Measurements from ENCODE around the gene PMF1. TPM values are rescaled to one million over a fixed set of nuclear protein-coding genes. Genes with fewer than 3 reads are reported as not detected.

The PMF1 gene
- 10 to 100 TPM; 26.4 to 33.2 TPM for total RNA-seq

DNA sequence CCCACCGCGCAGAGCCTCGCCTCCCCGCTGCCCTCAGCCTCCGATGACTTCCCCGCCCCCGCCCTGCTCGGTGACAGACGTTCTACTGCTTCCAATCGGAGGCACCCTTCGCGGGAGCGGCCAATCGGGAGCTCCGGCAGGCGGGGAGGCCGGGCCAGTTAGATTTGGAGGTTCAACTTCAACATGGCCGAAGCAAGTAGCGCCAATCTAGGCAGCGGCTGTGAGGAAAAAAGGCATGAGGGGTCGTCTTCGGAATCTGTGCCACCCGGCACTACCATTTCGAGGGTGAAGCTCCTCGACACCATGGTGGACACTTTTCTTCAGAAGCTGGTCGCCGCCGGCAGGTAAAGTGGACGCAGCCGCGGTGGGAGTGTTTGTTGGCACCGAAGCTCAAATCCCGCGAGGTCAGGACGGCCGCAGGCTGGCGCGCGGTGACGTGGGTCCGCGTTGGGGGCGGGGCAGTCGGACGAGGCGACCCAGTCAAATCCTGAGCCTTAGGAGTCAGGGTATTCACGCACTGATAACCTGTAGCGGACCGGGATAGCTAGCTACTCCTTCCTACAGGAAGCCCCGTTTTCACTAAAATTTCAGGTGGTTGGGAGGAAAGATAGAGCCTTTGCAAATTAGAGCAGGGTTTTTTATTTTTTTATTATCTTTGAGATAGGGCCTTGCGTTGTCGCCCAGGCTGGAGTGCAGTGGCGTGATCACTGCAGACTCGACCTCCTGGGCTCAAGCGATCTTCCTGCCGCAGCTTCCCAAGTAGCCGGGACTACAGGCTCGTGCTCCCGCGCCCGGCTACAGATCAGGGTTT lies at the start of gene PMF1:
TSS of gene PMF1 (plus strand) at position 175 of the 811 bp plus-strand sequence. CDS start at position 184, 9 bp downstream.
- peak within 1 kb of the TSS; percentile 78 to 89 for H3K27ac ChIP-seq
- H3K4me1 ChIP-seq (ENCODE audit: control insufficient read depth in 1 of 2, low read depth in 2 of 2) = peaks cover 16 to 26% of the 10 kb centered on the region in 2 donors

GRCh38 chr1:156163712-156164111 lies 49.1 kb upstream of the PMF1 start:
- Histone ChIP-seq H3K4me3 (no peak overlapping the region), H3K27ac (no peak overlapping the region), H3K36me3 (no peaks in the 10 kb centered on the region), H3K27me3 (replicated peaks; ENCODE audit: insufficient read depth) (no peaks in the 10 kb centered on the region), H3K4me1 (ENCODE audit: control insufficient read depth in 1 of 2, low read depth in 2 of 2) (peaks cover 0 to 15% of the 10 kb centered on the region in 2 donors), H3K9me3 (no peaks in the 10 kb centered on the region)
- no peak for DNase-seq (ENCODE audit: low spot score)
- TF ChIP-seq, protein P1, sequence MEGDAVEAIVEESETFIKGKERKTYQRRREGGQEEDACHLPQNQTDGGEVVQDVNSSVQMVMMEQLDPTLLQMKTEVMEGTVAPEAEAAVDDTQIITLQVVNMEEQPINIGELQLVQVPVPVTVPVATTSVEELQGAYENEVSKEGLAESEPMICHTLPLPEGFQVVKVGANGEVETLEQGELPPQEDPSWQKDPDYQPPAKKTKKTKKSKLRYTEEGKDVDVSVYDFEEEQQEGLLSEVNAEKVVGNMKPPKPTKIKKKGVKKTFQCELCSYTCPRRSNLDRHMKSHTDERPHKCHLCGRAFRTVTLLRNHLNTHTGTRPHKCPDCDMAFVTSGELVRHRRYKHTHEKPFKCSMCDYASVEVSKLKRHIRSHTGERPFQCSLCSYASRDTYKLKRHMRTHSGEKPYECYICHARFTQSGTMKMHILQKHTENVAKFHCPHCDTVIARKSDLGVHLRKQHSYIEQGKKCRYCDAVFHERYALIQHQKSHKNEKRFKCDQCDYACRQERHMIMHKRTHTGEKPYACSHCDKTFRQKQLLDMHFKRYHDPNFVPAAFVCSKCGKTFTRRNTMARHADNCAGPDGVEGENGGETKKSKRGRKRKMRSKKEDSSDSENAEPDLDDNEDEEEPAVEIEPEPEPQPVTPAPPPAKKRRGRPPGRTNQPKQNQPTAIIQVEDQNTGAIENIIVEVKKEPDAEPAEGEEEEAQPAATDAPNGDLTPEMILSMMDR (IDR thresholded peaks at IDR 0.05) = no peak
- no peak for ATAC-seq (ENCODE audit: insufficient number of reproducible peaks, low FRiP score, low read depth)

More for the DNA sequence above, at the start of gene PMF1:
- Histone ChIP-seq H3K4me3 (peak within 1 kb of the TSS; percentile 81), H3K36me3 (peaks cover 21% of the 10 kb centered on the region), H3K9me3 (no peaks in the 10 kb centered on the region), H3K27me3 (replicated peaks; ENCODE audit: insufficient read depth) (no peaks in the 10 kb centered on the region)
- DNase-seq (ENCODE audit: low spot score) (peak; percentile 89), ATAC-seq (ENCODE audit: insufficient number of reproducible peaks, low FRiP score, low read depth) (peak; percentile 95)
- TF ChIP-seq, protein P1 (IDR thresholded peaks at IDR 0.05) = no peak

DNA sequence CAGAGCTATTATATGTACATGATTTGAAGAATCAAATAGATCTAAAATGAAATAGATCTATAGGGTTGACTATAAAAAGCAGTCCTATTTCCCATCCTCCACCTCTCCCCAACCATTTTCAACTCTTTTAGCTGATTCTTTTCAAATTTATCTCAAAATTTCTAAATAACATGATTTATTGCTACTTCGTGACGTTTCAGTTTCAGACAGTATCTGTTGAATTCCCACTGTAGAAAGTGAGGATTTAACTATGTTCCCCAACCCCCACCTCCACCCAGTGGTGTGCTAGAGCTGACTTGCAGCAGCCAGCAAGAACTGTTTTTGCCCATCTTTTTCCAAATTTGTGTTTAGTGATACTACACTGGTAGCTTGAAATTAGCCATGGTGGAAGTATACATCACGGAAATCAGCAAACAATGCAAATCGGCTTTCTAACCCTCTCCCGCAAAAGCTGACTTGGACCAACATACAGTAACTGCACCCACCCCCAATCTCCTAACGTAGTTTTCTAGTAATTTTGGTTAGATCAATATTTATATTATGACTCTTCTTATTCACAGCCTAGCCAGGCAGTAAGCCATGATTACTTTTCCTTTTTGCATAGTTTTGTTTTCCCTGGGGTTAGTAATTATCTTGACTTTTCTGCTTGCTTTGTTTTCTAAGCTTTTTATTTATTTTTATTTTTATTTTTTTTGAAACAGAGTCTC lies 48.5 kb upstream of the PMF1 start:
- no peaks in the 10 kb centered on the region for H3K36me3 ChIP-seq
- no peak overlapping the region for H3K27ac ChIP-seq
- TF ChIP-seq, protein P1 (IDR thresholded peaks at IDR 0.05) = no peak
- no peaks in the 10 kb centered on the region for H3K9me3 ChIP-seq
- H3K27me3 ChIP-seq (replicated peaks; ENCODE audit: insufficient read depth) = no peaks in the 10 kb centered on the region
- H3K4me3 ChIP-seq = no peak overlapping the region
- peaks cover 0 to 15% of the 10 kb centered on the region in 2 donors for H3K4me1 ChIP-seq (ENCODE audit: control insufficient read depth in 1 of 2, low read depth in 2 of 2)
- DNase-seq (ENCODE audit: low spot score) = no peak
- ATAC-seq (ENCODE audit: insufficient number of reproducible peaks, low FRiP score, low read depth) = no peak

DNA sequence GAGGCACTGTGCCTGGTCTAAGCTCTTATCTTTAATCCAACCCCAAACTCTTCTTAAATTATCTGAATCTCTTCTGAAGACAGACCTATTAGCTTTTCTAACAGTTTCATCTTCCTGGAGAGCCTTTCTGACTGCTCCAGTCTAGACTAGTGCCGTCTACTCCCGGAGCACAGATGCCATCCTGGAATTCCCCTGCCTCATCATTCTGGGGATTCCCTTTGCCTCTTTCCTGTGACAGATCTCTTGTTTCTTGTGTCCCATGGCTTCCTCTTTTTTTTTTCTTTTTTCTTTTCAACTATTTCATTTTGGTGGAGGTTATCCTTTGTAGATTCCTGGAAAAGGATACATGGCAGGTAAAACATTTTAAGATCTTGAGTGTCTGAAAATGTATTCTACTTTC lies 47.7 kb upstream of the PMF1 start:
- ATAC-seq (ENCODE audit: insufficient number of reproducible peaks, low FRiP score, low read depth) (no peak), DNase-seq (ENCODE audit: low spot score) (no peak)
- TF ChIP-seq, protein P1 (IDR thresholded peaks at IDR 0.05) = no peak
- H3K36me3 ChIP-seq = no peaks in the 10 kb centered on the region
- H3K4me3 ChIP-seq = no peak overlapping the region
- H3K27me3 ChIP-seq (replicated peaks; ENCODE audit: insufficient read depth) = no peaks in the 10 kb centered on the region
- H3K4me1 ChIP-seq (ENCODE audit: control insufficient read depth in 1 of 2, low read depth in 2 of 2) = peaks cover 0 to 15% of the 10 kb centered on the region in 2 donors
- H3K9me3 ChIP-seq = no peaks in the 10 kb centered on the region
- no peak overlapping the region for H3K27ac ChIP-seq

- Histone ChIP-seq H3K4me1 (ENCODE audit: control insufficient read depth in 1 of 2, low read depth in 2 of 2) (peaks cover 0 to 2% of the 10 kb centered on the region in 2 donors), H3K9me3 (no peaks in the 10 kb centered on the region), H3K36me3 (no peaks in the 10 kb centered on the region), H3K4me3 (no peak overlapping the region), H3K27me3 (replicated peaks; ENCODE audit: insufficient read depth) (no peaks in the 10 kb centered on the region), H3K27ac (no peak overlapping the region)
- TF ChIP-seq, protein P1 (IDR thresholded peaks at IDR 0.05) = no peak
- DNase-seq (ENCODE audit: low spot score) (no peak), ATAC-seq (ENCODE audit: insufficient number of reproducible peaks, low FRiP score, low read depth) (no peak)
Measured at GRCh38 chr1:156167536-156167935, 45.3 kb upstream of the PMF1 start.

Data from thoracic aorta (tissue), 2 donors.